Smooth muscle cell (in vitro differentiated cells): Measurements from ENCODE around the gene MTCH1. TPM values are rescaled to one million over a fixed set of nuclear protein-coding genes. Genes with fewer than 3 reads are reported as not detected.
"Not testable (repeated sequence)": the region's sequence is repeated elsewhere in the genome, so short reads cannot be mapped to it uniquely, and the experiment has no call there.

ENCODE experiments used
- DNase-seq: peaks from one replicate; lab custom pipeline; 2025; ENCODE audit not compliant: unreplicated experiment; lab: John Stamatoyannopoulos, UW
- H2AFZ ChIP-seq: fragments of 200-600 bp; sonication (generic); 2 replicates; pipeline ENCODE4 v1.6.0; 2016; ENCODE audit warnings: antibody characterized with exemption, low read depth, mild to moderate bottlenecking
- H3F3A ChIP-seq: fragments of 200-600 bp; sonication (generic); 2 replicates; pipeline ENCODE4 v1.6.0; 2017; ENCODE audit warnings: antibody characterized with exemption, low read depth
- H3K27ac ChIP-seq: fragments of 200-600 bp; sonication (generic); 2 replicates; pipeline ENCODE4 v1.5.1; 2016; ENCODE audit warnings: low read depth, mild to moderate bottlenecking
- H3K27me3 ChIP-seq: fragments of 200-600 bp; sonication (generic); 2 replicates; pipeline ENCODE4 v1.6.1; 2016; ENCODE audit warnings: low read depth, mild to moderate bottlenecking
- H3K36me3 ChIP-seq: fragments of 200-600 bp; sonication (generic); 2 replicates; pipeline ENCODE4 v1.5.1; 2016; ENCODE audit warnings: low read depth
- H3K4me1 ChIP-seq: fragments of 200-600 bp; sonication (generic); 2 replicates; pipeline ENCODE4 v1.5.1; 2016; ENCODE audit warnings: low read depth
- H3K4me2 ChIP-seq: fragments of 200-600 bp; sonication (generic); 2 replicates; pipeline ENCODE4 v1.6.0; 2016; ENCODE audit warnings: mild to moderate bottlenecking
- H3K4me3 ChIP-seq: fragments of 200-600 bp; sonication (generic); 2 replicates; pipeline ENCODE4 v1.5.1; 2016; ENCODE audit warnings: mild to moderate bottlenecking
- H3K79me2 ChIP-seq: fragments of 200-600 bp; sonication (generic); 2 replicates; pipeline ENCODE4 v1.6.0; 2016; ENCODE audit warnings: low read depth, mild to moderate bottlenecking
- H3K9ac ChIP-seq: fragments of 200-600 bp; sonication (generic); 2 replicates; pipeline ENCODE4 v1.6.0; 2016; ENCODE audit warnings: low read depth
- H3K9me3 ChIP-seq: fragments of 200-600 bp; sonication (generic); replicated peaks from 2 replicates; pipeline ENCODE4 v1.5.1; 2016; ENCODE audit warnings: low read depth
- H4K20me1 ChIP-seq: fragments of 200-600 bp; sonication (generic); 2 replicates; pipeline ENCODE4 v1.6.0; 2016; ENCODE audit warnings: low read depth
- WGBS: methylation state at CpG from one replicate; pipeline ENCODE4 v1.1.7; 2016; ENCODE audit warnings: low lambda C conversion rate; 5-methylcytosine and 5-hydroxymethylcytosine counted together
- polyA plus RNA-seq: library from polyadenylated mRNA; unstranded; fragments of >200 nt; fragmentation: Nextera tagmentation; extraction: Ambion mirVana; gene quantifications from 2 replicates; pipeline ENCODE4 v1.2.1, GENCODE V29; 2016
- total RNA-seq: library from RNA; depleted of rRNA; stranded (reverse); fragments of >200 nt; gene quantifications from 2 replicates; pipeline ENCODE4 v1.2.3, GENCODE V29; 2014
- TF ChIP-seq, protein P1 (sequence below): fragments of 200-600 bp; sonication (generic); IDR thresholded peaks from 2 replicates; pipeline ENCODE4 v1.5.1; 2017; ENCODE audit warnings: borderline replicate concordance, mild to moderate bottlenecking, antibody characterized with exemption; ENCODE audit not compliant: insufficient read depth, poor library complexity, severe bottlenecking

Gene MTCH1
- total and polyA plus RNA-seq, 2 experiments from 2014 or later: 200 to 517 TPM

DNA sequence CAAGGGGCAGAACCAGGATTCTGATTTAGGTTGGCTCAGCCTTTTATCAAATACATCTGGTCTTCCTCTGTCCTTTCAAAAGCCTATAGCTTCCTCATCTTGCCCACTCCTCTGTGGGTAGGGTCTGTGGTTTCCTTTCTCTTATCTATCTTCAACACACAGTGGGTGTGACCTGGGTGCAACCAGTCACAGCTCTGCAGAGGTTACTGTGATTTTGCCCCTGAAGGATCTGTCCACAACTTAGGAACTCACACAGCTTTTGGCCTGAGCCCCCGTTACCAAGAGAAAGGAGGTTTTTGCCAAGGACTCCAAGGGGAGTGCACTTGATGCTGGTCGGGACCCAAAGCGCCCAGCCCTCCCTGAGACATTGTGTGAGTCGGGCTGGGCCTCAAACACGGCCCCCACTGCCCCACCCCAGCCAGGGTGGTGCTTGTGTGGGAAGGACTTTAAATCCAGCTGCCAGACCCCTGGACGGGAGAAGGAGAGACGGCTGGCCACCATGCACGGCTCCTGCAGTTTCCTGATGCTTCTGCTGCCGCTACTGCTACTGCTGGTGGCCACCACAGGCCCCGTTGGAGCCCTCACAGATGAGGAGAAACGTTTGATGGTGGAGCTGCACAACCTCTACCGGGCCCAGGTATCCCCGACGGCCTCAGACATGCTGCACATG is 31.6 kb downstream of the MTCH1 start, which contains the start of gene PI16:
PI16 (plus strand) TSS at position 477 of the 670 bp plus-strand sequence; CDS start at position 500, 23 bp downstream.
- DNase-seq: no peak
- Histone ChIP-seq H3K27me3 (no peaks in the 10 kb centered on the region), H3K36me3 (no peaks in the 10 kb centered on the region), H3K4me2 (peak within 1 kb of the TSS; percentile 14), H3K4me3 (no peak within 1 kb of the TSS), H3F3A (no peaks in the 10 kb centered on the region), H3K9ac (no peak within 1 kb of the TSS), H3K9me3 (no peaks in the 10 kb centered on the region), H3K27ac (no peak within 1 kb of the TSS), H4K20me1 (no peaks in the 10 kb centered on the region), H3K79me2 (no peaks in the 10 kb centered on the region), H2AFZ (no peak within 1 kb of the TSS), H3K4me1 (peaks cover 3% of the 10 kb centered on the region)
- 84% methylated on average over 12 of the region's 14 CpGs for WGBS
- TF ChIP-seq, protein P1, sequence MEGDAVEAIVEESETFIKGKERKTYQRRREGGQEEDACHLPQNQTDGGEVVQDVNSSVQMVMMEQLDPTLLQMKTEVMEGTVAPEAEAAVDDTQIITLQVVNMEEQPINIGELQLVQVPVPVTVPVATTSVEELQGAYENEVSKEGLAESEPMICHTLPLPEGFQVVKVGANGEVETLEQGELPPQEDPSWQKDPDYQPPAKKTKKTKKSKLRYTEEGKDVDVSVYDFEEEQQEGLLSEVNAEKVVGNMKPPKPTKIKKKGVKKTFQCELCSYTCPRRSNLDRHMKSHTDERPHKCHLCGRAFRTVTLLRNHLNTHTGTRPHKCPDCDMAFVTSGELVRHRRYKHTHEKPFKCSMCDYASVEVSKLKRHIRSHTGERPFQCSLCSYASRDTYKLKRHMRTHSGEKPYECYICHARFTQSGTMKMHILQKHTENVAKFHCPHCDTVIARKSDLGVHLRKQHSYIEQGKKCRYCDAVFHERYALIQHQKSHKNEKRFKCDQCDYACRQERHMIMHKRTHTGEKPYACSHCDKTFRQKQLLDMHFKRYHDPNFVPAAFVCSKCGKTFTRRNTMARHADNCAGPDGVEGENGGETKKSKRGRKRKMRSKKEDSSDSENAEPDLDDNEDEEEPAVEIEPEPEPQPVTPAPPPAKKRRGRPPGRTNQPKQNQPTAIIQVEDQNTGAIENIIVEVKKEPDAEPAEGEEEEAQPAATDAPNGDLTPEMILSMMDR: no peak

DNA sequence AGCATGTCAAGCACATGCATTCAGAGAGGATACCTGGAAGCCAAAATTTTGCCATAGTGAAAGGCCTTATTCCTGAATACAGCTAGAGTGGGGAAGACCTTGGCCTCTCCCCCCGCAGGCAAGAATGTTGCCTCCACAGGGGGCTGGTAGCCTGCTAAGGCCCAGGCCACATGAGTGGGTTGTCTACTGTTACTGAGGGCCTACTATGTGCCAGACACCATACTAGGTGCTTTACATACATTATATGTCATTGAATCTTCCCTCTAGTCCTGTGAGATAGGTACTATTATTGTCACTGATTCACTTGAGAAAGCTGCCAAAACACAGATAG is 32.1 kb downstream of the MTCH1 start:
- Histone ChIP-seq H3K4me1 (peaks cover 3% of the 10 kb centered on the region), H4K20me1 (no peaks in the 10 kb centered on the region), H3K27ac (no peak overlapping the region), H3F3A (no peaks in the 10 kb centered on the region), H3K4me2 (no peak overlapping the region), H3K79me2 (no peaks in the 10 kb centered on the region), H3K27me3 (no peaks in the 10 kb centered on the region), H3K9me3 (no peaks in the 10 kb centered on the region), H3K36me3 (no peaks in the 10 kb centered on the region), H2AFZ (no peak overlapping the region), H3K9ac (no peak overlapping the region), H3K4me3 (no peak overlapping the region)
- 92% methylated on average over 1 of the region's 1 CpG for WGBS
- TF ChIP-seq, protein P1: no peak
- no peak for DNase-seq

DNA sequence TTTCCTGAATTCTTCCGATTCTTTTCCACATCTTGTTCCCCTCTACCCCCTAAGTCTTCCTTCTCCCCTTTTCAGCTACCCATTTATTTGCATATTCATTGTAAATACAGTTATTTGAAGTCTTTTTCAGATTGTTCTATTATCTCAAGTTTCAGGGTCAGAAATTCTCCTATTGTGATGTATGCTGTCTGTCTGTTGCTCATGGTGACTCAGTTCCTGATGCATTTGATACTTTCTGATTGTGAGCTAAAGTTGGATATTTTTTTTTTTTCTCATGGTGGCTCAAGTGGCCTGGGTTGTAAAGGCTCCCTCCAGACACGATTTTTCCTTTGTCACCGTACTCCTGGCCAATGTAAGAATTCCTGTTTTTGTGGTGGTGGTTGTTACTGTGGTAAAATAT is 36.4 kb downstream of the MTCH1 start:
- Histone ChIP-seq H2AFZ (peak overlapping the region; percentile 65), H3F3A (no peaks in the 10 kb centered on the region), H4K20me1 (no peaks in the 10 kb centered on the region), H3K4me3 (no peak overlapping the region), H3K4me1 (peaks cover 3% of the 10 kb centered on the region), H3K9ac (no peak overlapping the region), H3K27ac (no peak overlapping the region), H3K27me3 (peaks cover 3% of the 10 kb centered on the region), H3K4me2 (no peak overlapping the region), H3K9me3 (no peaks in the 10 kb centered on the region), H3K36me3 (no peaks in the 10 kb centered on the region), H3K79me2 (no peaks in the 10 kb centered on the region)
- no peak for DNase-seq
- TF ChIP-seq, protein P1: no peak
- WGBS: 73% methylated on average over 3 of the region's 3 CpGs

DNA sequence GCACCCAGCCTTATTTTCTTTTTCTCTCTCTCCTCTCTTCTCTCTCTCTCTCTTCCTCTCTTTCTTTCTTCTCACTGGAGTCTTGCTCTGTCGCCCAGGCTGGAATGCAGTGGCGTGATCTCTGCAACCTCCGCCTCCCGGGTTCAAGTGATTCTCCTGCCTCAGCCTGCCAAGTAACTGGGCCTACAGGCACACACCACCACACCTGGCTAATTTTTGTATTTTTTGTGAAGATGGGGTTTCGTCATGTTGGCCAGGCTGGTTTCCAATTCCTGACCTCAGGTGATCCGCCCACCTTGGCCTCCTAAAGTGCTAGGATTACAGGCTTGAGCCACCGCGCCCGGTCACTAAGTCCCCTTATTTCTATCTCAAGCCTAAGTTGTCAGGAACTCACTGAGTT is 36.9 kb downstream of the MTCH1 start:
- H3K79me2 ChIP-seq, H4K20me1 ChIP-seq, H3F3A ChIP-seq, H3K4me2 ChIP-seq, H3K9ac ChIP-seq, DNase-seq, H3K27me3 ChIP-seq, H3K9me3 ChIP-seq, H3K4me1 ChIP-seq, H3K36me3 ChIP-seq, H3K27ac ChIP-seq, H3K4me3 ChIP-seq: not testable (repeated sequence)
- H2AFZ ChIP-seq: peak overlapping the region; percentile 65
- WGBS: 94% methylated on average over 9 of the region's 9 CpGs
